Osteocyte (in vitro differentiated cells): Measurements from ENCODE around the gene NLGN1. TPM values are rescaled to one million over a fixed set of nuclear protein-coding genes. Genes with fewer than 3 reads are reported as not detected.

Source experiments
- DNase-seq: peaks from one replicate; pipeline ENCODE4 v3.0.0; 2021; ENCODE audit warnings: mixed read lengths; ENCODE audit not compliant: unreplicated experiment; ENCODE audit errors: extremely low spot score
- H3K27ac Mint-ChIP-seq: one replicate; pipeline ENCODE4 v1.8.0; 2021; ENCODE audit warnings: mild to moderate bottlenecking, mixed read lengths; ENCODE audit not compliant: unreplicated experiment
- H3K27me3 Mint-ChIP-seq: one replicate; pipeline ENCODE4 v1.8.0; 2021; ENCODE audit warnings: mixed read lengths; ENCODE audit not compliant: unreplicated experiment
- H3K36me3 Mint-ChIP-seq: one replicate; pipeline ENCODE4 v1.8.0; 2021; ENCODE audit warnings: mixed read lengths; ENCODE audit not compliant: unreplicated experiment
- H3K4me1 Mint-ChIP-seq: one replicate; pipeline ENCODE4 v1.8.0; 2021; ENCODE audit warnings: mixed read lengths; ENCODE audit not compliant: unreplicated experiment
- H3K4me3 Mint-ChIP-seq: one replicate; pipeline ENCODE4 v1.8.0; 2021; ENCODE audit warnings: mild to moderate bottlenecking, moderate library complexity, mixed read lengths; ENCODE audit not compliant: unreplicated experiment
- H3K9me3 Mint-ChIP-seq: one replicate; pipeline ENCODE4 v1.8.0; 2021; ENCODE audit warnings: mixed read lengths; ENCODE audit not compliant: unreplicated experiment
- total RNA-seq: library from RNA; stranded (reverse); gene quantifications from 2 replicates; pipeline ENCODE4 v1.2.1, GENCODE V29; 2021
- TF ChIP-seq, protein P1 (sequence below): fragments of 200-600 bp; sonication (generic); IDR thresholded peaks from 2 replicates; pipeline ENCODE4 v1.5.0; 2021; ENCODE audit warnings: antibody characterized with exemption, mild to moderate bottlenecking, moderate library complexity

NLGN1 gene
- total RNA-seq, 1 donor from 2014 or later = 3.9 TPM

DNA sequence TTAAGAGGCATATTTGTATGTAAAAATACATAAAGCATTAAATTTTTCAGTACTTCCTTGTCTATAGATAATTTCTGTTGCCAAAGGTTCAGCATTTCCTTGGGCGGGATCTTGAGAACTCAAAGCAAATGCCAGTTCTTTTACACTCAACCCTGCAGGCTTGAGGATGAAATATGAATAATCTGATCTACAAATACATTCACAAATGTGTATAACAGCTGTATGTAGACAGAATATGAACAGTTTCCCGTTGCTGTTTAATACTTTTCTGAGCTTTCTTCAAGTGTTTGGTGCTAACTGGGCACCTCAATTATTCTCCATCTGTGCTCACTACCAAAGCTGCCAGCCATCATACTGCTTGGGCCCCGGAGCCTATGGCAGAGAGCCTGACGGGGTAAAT is 661.3 kb downstream of the NLGN1 start:
- Mint-ChIP-seq H3K27ac (no peak overlapping the region), H3K9me3 (peaks cover 22% of the 10 kb centered on the region), H3K27me3 (no peaks in the 10 kb centered on the region)

DNA sequence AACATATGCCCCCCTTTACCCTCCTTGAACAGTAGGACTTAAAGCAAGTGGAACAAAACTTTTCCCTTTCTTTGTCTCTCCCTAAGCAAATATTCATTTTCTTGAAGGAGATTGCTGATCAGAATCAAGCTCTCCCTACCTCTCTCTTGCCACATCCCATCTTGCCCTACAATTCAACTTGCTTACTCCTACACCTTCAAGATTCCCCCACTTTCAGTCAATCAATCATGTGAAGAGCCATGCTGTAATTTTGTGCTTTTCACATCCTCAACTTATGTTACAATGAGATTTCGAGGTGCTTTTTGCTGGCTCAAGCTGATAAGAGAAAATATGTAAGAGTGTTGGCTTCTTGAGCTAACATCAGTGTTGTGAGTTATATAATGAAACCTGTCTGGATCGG is 662.9 kb downstream of the NLGN1 start:
- TF ChIP-seq, protein P1, sequence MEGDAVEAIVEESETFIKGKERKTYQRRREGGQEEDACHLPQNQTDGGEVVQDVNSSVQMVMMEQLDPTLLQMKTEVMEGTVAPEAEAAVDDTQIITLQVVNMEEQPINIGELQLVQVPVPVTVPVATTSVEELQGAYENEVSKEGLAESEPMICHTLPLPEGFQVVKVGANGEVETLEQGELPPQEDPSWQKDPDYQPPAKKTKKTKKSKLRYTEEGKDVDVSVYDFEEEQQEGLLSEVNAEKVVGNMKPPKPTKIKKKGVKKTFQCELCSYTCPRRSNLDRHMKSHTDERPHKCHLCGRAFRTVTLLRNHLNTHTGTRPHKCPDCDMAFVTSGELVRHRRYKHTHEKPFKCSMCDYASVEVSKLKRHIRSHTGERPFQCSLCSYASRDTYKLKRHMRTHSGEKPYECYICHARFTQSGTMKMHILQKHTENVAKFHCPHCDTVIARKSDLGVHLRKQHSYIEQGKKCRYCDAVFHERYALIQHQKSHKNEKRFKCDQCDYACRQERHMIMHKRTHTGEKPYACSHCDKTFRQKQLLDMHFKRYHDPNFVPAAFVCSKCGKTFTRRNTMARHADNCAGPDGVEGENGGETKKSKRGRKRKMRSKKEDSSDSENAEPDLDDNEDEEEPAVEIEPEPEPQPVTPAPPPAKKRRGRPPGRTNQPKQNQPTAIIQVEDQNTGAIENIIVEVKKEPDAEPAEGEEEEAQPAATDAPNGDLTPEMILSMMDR = no peak

More for the DNA sequence above, 661.3 kb downstream of the NLGN1 start:
- Mint-ChIP-seq H3K36me3 (peaks cover 3% of the 10 kb centered on the region), H3K4me3 (no peak overlapping the region), H3K4me1 (no peaks in the 10 kb centered on the region)
- TF ChIP-seq, protein P1 = no peak
- no peak for DNase-seq

DNA sequence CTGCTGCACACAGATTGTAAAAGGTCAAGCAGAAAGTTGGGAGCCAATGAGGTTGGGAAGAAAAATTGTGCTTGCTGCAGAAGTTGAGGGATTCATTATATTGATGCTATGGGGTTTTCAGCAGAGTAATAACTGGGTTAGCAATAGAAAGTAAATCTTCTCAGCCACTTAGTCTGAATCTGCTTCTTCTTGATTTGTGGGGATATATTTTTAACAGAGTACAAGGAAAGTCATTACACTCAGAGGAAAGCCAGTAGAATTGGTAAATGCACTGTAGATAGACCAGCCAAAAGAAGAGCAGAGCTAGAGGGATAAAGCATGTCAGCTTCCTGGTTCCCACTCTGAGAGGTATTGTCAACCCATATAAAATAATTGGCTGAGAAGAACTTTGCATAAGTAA is 663.6 kb downstream of the NLGN1 start:
- no peak overlapping the region for H3K4me3 Mint-ChIP-seq
- no peak for DNase-seq
- H3K9me3 Mint-ChIP-seq = peaks cover 22% of the 10 kb centered on the region
- no peaks in the 10 kb centered on the region for H3K27me3 Mint-ChIP-seq
- H3K4me1 Mint-ChIP-seq = no peaks in the 10 kb centered on the region
- H3K27ac Mint-ChIP-seq = no peak overlapping the region
- TF ChIP-seq, protein P1 = no peak
- peaks cover 3% of the 10 kb centered on the region for H3K36me3 Mint-ChIP-seq

More for the DNA sequence above, 662.9 kb downstream of the NLGN1 start:
- Mint-ChIP-seq H3K9me3 (peaks cover 22% of the 10 kb centered on the region), H3K4me1 (no peaks in the 10 kb centered on the region), H3K4me3 (no peak overlapping the region), H3K27me3 (no peaks in the 10 kb centered on the region), H3K27ac (no peak overlapping the region), H3K36me3 (peaks cover 3% of the 10 kb centered on the region)
- no peak for DNase-seq

DNA sequence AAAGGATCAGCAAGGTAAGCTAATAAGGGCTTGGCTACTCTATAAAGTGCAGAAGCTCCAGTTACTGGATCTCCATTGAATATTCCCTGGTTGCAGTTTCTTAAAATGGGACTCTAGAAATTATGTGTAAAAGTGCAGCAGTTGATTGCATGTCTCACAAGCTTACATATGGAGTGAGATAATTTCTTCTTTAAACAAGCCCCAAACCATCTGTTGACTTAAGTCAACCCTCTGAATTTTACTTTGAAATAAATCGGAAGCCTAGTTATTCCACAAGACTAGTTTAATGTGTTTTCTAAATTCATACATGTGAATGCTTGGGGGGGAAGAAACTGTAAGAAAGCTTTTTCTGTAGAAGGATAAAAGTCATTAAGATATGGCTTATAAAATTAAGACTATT is 664.2 kb downstream of the NLGN1 start:
- TF ChIP-seq, protein P1 = no peak
- no peak overlapping the region for H3K4me3 Mint-ChIP-seq
- no peak overlapping the region for H3K27ac Mint-ChIP-seq
- DNase-seq = no peak
- H3K9me3 Mint-ChIP-seq = peaks cover 22% of the 10 kb centered on the region
- H3K4me1 Mint-ChIP-seq = no peaks in the 10 kb centered on the region
- peaks cover 3% of the 10 kb centered on the region for H3K36me3 Mint-ChIP-seq
- no peaks in the 10 kb centered on the region for H3K27me3 Mint-ChIP-seq

DNA sequence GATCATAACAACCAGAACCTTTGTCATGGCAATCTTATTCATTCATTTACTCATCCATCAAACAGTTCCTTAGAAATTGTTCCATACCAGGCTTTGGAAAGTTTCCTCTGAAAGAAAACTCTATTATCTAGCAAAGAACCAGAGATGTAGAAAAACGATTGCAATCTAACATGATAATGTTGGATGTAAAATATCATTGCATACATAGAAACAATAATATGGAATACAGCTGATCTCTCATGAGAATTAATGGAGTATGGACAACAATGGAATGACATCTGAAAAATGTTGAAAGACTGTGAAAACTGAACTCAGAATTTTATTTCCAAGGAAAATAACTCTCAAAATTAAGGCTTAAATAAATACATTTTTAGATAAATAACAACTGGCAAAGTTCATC is 665.4 kb downstream of the NLGN1 start:
- Mint-ChIP-seq H3K27me3 (no peaks in the 10 kb centered on the region), H3K9me3 (peaks cover 22% of the 10 kb centered on the region), H3K27ac (no peak overlapping the region), H3K4me3 (no peak overlapping the region), H3K36me3 (peaks cover 3% of the 10 kb centered on the region), H3K4me1 (no peaks in the 10 kb centered on the region)
- DNase-seq = no peak
- TF ChIP-seq, protein P1 = no peak
